HCT116 (cell line): ENCODE measurements around the gene PFKFB2. TPM values are rescaled to one million over a fixed set of nuclear protein-coding genes. Genes with fewer than 3 reads are reported as not detected.

ENCODE experiments used
- ATAC-seq: fragments of 200-7000 bp; cut with Tn5 transposase; 2 replicates; pipeline ENCODE4 v1.9.1; 2020; ENCODE audit warnings: mild to moderate bottlenecking, moderate library complexity
- BruUV-seq: library from RNA; stranded (reverse); fragments of 400-500 nt; replicated peaks from 2 replicates; lab custom pipeline; 2021; lab: Mats Ljungman, UMichigan
- CTCF ChIA-PET: fragments of 300-600 bp; sonication (Branson Sonifier 250); formaldehyde crosslinking; loops from one replicate; lab custom pipeline; 2021; ENCODE audit warnings: antibody characterized with exemption; lab: Charles Lee
- POLR2A ChIA-PET: fragments of 300-600, 350-600 bp; sonication (Branson Sonifier 250); formaldehyde crosslinking; loops from one replicate; lab custom pipeline; 2021; ENCODE audit warnings: antibody characterized with exemption; lab: Charles Lee
- RAD21 ChIA-PET, 2 experiments: fragments of 300-600 bp; sonication (Branson Sonifier 250); formaldehyde crosslinking; loops; one replicate each; lab custom pipeline; 2023; ENCODE audit warnings: low total read pairs in 2 of 2; ENCODE audit not compliant: uncharacterized antibody in 2 of 2, unreplicated experiment in 2 of 2, low non-redundant PET in 1 of 2; lab: Charles Lee
- DNase-seq: peaks from one replicate; pipeline ENCODE4 v3.0.0-alpha.2; 2010; ENCODE audit warnings: low read depth, low spot score
- H2AFZ ChIP-seq: fragments of 200-600 bp; shearing (Covaris generic), sonication (generic); 2 replicates; pipeline ENCODE4 v1.6.1; 2017; ENCODE audit warnings: low read depth, mixed run types, mixed read lengths, antibody characterized with exemption, low read length; ENCODE audit not compliant: poor library complexity, severe bottlenecking
- H3K27ac ChIP-seq: 2 replicates; pipeline ENCODE4 v1.5.1; 2012; ENCODE audit warnings: low read depth, low read length
- H3K27me3 ChIP-seq: fragments of 200-600 bp; sonication (generic); 2 replicates; pipeline ENCODE4 v1.6.1; 2016; ENCODE audit warnings: mixed run types, low read length, mixed read lengths; ENCODE audit not compliant: insufficient read depth
- H3K36me3 ChIP-seq, 2 experiments: fragments of 200-500 bp in 1 of 2; fragments of 200-600 bp in 1 of 2; sonication (Bioruptor generic) in 1 of 2; sonication (generic) in 1 of 2; 2 replicates each; pipeline versions ENCODE4 v1.5.1 to v1.6.1; 2014 to 2016; ENCODE audit warnings: low read length in 2 of 2, inconsistent platforms in 1 of 2, mixed read lengths in 1 of 2, mixed run types in 1 of 2; ENCODE audit not compliant: insufficient read depth in 2 of 2, control insufficient read depth in 1 of 2
- H3K4me1 ChIP-seq, 2 experiments: fragments of 200-600 bp in 1 of 2; sonication (generic) in 1 of 2; 2 replicates each; pipeline versions ENCODE4 v1.5.1 to v1.6.1; 2012 to 2017; ENCODE audit warnings: low read length in 2 of 2, inconsistent platforms in 1 of 2, mild to moderate bottlenecking in 1 of 2, mixed read lengths in 1 of 2, mixed run types in 1 of 2, moderate library complexity in 1 of 2; ENCODE audit not compliant: insufficient read depth in 2 of 2, control insufficient read depth in 1 of 2
- H3K4me2 ChIP-seq: fragments of 200-600 bp; sonication (generic); 2 replicates; pipeline ENCODE4 v1.6.1; 2017; ENCODE audit warnings: mixed run types, low read length, mixed read lengths
- H3K4me3 ChIP-seq, 2 experiments: fragments of 200-600 bp in 1 of 2; sonication (generic) in 1 of 2; replicated peaks in 1 of 2; 2 replicates each; pipeline ENCODE4 v1.5.1; 2011 to 2016; ENCODE audit warnings: low read length in 2 of 2, control low read depth in 1 of 2, low read depth in 1 of 2, mild to moderate bottlenecking in 1 of 2, mixed read lengths in 1 of 2, mixed run types in 1 of 2
- H3K79me2 ChIP-seq: fragments of 200-600 bp; sonication (generic); 2 replicates; pipeline ENCODE4 v1.6.1; 2017; ENCODE audit warnings: mild to moderate bottlenecking, mixed run types, low read length, moderate library complexity, mixed read lengths; ENCODE audit not compliant: insufficient read depth
- H3K9ac ChIP-seq: fragments of 200-600 bp; sonication (generic); 2 replicates; pipeline ENCODE4 v1.6.1; 2016; ENCODE audit warnings: low read length, mixed read lengths
- H3K9me2 ChIP-seq: fragments of 200-600 bp; sonication (generic), shearing (Covaris generic); 2 replicates; pipeline ENCODE4 v1.6.1; 2017; ENCODE audit warnings: mixed run types, mild to moderate bottlenecking, moderate library complexity; ENCODE audit not compliant: insufficient read depth
- H3K9me3 ChIP-seq, 2 experiments: fragments of 200-500 bp in 1 of 2; fragments of 200-600 bp in 1 of 2; sonication (Bioruptor generic) in 1 of 2; sonication (generic) in 1 of 2; 2 replicates each; pipeline ENCODE4 v1.6.1; 2014 to 2017; ENCODE audit warnings: low read length in 2 of 2, mixed read lengths in 2 of 2, inconsistent platforms in 1 of 2, low read depth in 1 of 2, mild to moderate bottlenecking in 1 of 2, mixed run types in 1 of 2, moderate library complexity in 1 of 2; ENCODE audit not compliant: control insufficient read depth in 1 of 2, insufficient read depth in 1 of 2
- H4K20me1 ChIP-seq: fragments of 200-600 bp; sonication (generic), shearing (Covaris generic); 2 replicates; pipeline ENCODE4 v1.6.1; 2017; ENCODE audit warnings: mixed run types, mild to moderate bottlenecking, moderate library complexity; ENCODE audit not compliant: insufficient read depth
- CEBPB ChIP-seq: IDR thresholded peaks from 2 replicates; pipeline ENCODE4 v1.6.1; 2012; ENCODE audit warnings: low read depth
- CTCF ChIP-seq, 3 experiments: fragments of 200-600 bp in 1 of 3; sonication (generic) in 1 of 3; IDR thresholded peaks in 2 of 3; conservative IDR thresholded peaks in 1 of 3; 2 replicates each; pipeline ENCODE4 v1.5.1; 2012 to 2017; ENCODE audit warnings: low read depth in 2 of 3, low read length in 2 of 3, antibody characterized with exemption in 1 of 3, borderline replicate concordance in 1 of 3, control low read depth in 1 of 3, mild to moderate bottlenecking in 1 of 3, mixed read lengths in 1 of 3, mixed run types in 1 of 3, moderate library complexity in 1 of 3; ENCODE audit not compliant: insufficient read depth in 1 of 3
- EGR1 ChIP-seq: IDR thresholded peaks from 2 replicates; pipeline ENCODE4 v1.6.1; 2012; ENCODE audit warnings: low read depth
- ELF1 ChIP-seq: IDR thresholded peaks from 2 replicates; pipeline ENCODE4 v1.6.1; 2012; ENCODE audit warnings: low read depth, borderline replicate concordance
- EZH2 ChIP-seq: fragments of 200-600 bp; sonication (generic); IDR thresholded peaks from 2 replicates; pipeline ENCODE4 v1.6.1; 2017; ENCODE audit warnings: antibody characterized with exemption, mixed run types
- EZH2phosphoT487 ChIP-seq: fragments of 200-600 bp; IDR thresholded peaks from 2 replicates; pipeline ENCODE4 v1.6.1; 2018; ENCODE audit warnings: antibody characterized with exemption, borderline replicate concordance
- FOSL1 ChIP-seq: IDR thresholded peaks from 2 replicates; pipeline ENCODE4 v1.6.1; 2012; ENCODE audit warnings: low read depth
- MAX ChIP-seq: IDR thresholded peaks from 2 replicates; pipeline ENCODE4 v1.6.1; 2012
- POLR2AphosphoS5 ChIP-seq: IDR thresholded peaks from 2 replicates; pipeline ENCODE4 v1.6.1; 2011; ENCODE audit warnings: mild to moderate bottlenecking, low read depth, low read length, moderate library complexity
- RAD21 ChIP-seq: IDR thresholded peaks from 2 replicates; pipeline ENCODE4 v1.6.1; 2012; ENCODE audit warnings: low read depth, mild to moderate bottlenecking
- REST ChIP-seq: IDR thresholded peaks from 2 replicates; pipeline ENCODE4 v1.6.1; 2012; ENCODE audit warnings: low read depth
- SIN3A ChIP-seq: IDR thresholded peaks from 2 replicates; pipeline ENCODE4 v1.6.1; 2012; ENCODE audit warnings: low read depth
- SRF ChIP-seq: IDR thresholded peaks from 2 replicates; pipeline ENCODE4 v1.6.1; 2012; ENCODE audit warnings: low read depth
- TCF7L2 ChIP-seq: IDR thresholded peaks from 2 replicates; pipeline ENCODE4 v1.7.0; 2011; ENCODE audit warnings: borderline replicate concordance, inconsistent platforms; ENCODE audit not compliant: insufficient read depth, insufficient read length; ENCODE audit errors: extremely low read depth
- YY1 ChIP-seq: IDR thresholded peaks from 2 replicates; pipeline ENCODE4 v1.6.1; 2011; ENCODE audit warnings: low read length, low read depth, moderate library complexity, mild to moderate bottlenecking; ENCODE audit not compliant: insufficient replicate concordance; ENCODE audit errors: extremely low read depth
- ZFX ChIP-seq: fragments of 450-650 bp; IDR thresholded peaks from 2 replicates; pipeline ENCODE4 v1.6.1; 2017
- intact Hi-C: fragments of 100-400 bp; cut with micrococcal nuclease; formaldehyde crosslinking; loops from 2 replicates; pipeline ENCODE4 v1.10.0; 2022
- total RNA-seq: library from RNA; stranded (reverse); gene quantifications from one replicate; pipeline ENCODE4 v1.2.1, GENCODE V29; 2021; ENCODE audit not compliant: unreplicated experiment

PFKFB2 gene
- total RNA-seq, 1 experiment from 2014 or later = 13.9 TPM

- Histone ChIP-seq H2AFZ (no peak overlapping the region), H4K20me1 (no peaks in the 10 kb centered on the region), H3K9me2 (no peaks in the 10 kb centered on the region), H3K79me2 (no peaks in the 10 kb centered on the region), H3K4me1 (peaks cover 16 to 63% of the 10 kb centered on the region in 2 experiments), H3K27me3 (no peaks in the 10 kb centered on the region), H3K36me3 (no peaks in the 10 kb centered on the region), H3K9me3 (no peaks in the 10 kb centered on the region; a peak in 1 of 4 replicates), H3K4me3 (no peak overlapping the region), H3K27ac (no peak overlapping the region), H3K4me2 (no peak overlapping the region), H3K9ac (no peak overlapping the region)
- POLR2A ChIA-PET = no interaction called here
- BruUV-seq = no TSS peak
- ATAC-seq (no peak), DNase-seq (no peak)
- TF ChIP-seq EZH2phosphoT487 (no peak), RAD21 (no peak), FOSL1 (no peak), CTCF (IDR thresholded peaks at IDR 0.05 in 2 of 3, conservative IDR thresholded peaks at IDR 0.05 in 1 of 3; ENCODE audit: borderline replicate concordance in 1 of 3, insufficient read depth in 1 of 3, low read depth in 2 of 3, low read length in 2 of 3) (no peak), YY1 (no peak), TCF7L2 (no peak), EGR1 (no peak), EZH2 (no peak), CEBPB (no peak), ZFX (no peak), REST (no peak), ELF1 (no peak), POLR2AphosphoS5 (no peak), SRF (no peak), MAX (no peak), SIN3A (no peak)
- intact Hi-C loops = no loop called here
- CTCF ChIA-PET = no interaction called here
- RAD21 ChIA-PET = no interaction called here
These were observed 43.8 kb upstream of the PFKFB2 start for GRCh38 chr1:207009182-207009850.
